Loucy (cell line): ENCODE data around the gene PUM2.

Experiments
- EZH2phosphoT487 ChIP-seq: fragments of 200-600 bp; IDR thresholded peaks from 2 replicates; pipeline ENCODE4 v1.6.1; 2018; ENCODE audit warnings: antibody characterized with exemption, mild to moderate bottlenecking, moderate library complexity, borderline replicate concordance
- TF ChIP-seq, protein P1 (sequence below): fragments of 200-600 bp; sonication (generic); conservative IDR thresholded peaks from 2 replicates; pipeline ENCODE4 v1.5.1; 2014; ENCODE audit warnings: mild to moderate bottlenecking, antibody characterized with exemption, low read length

DNA sequence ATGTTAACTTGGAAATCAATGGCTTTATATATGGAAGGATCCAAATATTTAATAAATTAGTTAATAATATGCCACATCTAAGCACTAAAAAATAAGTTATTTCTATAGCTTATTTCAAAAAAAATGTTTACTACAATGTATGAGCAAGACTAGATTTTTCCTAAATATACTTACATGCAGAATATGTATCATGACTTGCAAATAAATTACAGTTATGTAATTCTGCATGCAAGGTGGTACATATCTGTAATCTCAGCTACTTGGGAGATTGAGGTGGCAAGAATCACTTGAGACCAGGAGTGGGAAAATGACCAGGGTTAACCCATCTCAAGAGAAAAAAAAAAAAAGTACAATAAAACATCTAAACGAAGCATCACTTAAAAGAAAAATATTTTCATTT lies 11.6 kb downstream of the PUM2 start:
- TF ChIP-seq, protein P1, sequence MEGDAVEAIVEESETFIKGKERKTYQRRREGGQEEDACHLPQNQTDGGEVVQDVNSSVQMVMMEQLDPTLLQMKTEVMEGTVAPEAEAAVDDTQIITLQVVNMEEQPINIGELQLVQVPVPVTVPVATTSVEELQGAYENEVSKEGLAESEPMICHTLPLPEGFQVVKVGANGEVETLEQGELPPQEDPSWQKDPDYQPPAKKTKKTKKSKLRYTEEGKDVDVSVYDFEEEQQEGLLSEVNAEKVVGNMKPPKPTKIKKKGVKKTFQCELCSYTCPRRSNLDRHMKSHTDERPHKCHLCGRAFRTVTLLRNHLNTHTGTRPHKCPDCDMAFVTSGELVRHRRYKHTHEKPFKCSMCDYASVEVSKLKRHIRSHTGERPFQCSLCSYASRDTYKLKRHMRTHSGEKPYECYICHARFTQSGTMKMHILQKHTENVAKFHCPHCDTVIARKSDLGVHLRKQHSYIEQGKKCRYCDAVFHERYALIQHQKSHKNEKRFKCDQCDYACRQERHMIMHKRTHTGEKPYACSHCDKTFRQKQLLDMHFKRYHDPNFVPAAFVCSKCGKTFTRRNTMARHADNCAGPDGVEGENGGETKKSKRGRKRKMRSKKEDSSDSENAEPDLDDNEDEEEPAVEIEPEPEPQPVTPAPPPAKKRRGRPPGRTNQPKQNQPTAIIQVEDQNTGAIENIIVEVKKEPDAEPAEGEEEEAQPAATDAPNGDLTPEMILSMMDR: no peak
- TF ChIP-seq EZH2phosphoT487: no peak
